Measurements from ENCODE around the gene AMELY. TPM values are rescaled to one million over a fixed set of nuclear protein-coding genes. Genes with fewer than 3 reads are reported as not detected.

The AMELY gene
- total RNA-seq, 1 experiment from 2014 or later: not detected

GRCh38 chrY:6928265-6928664 lies 16.7 kb upstream of the AMELY start:
- H3K79me2 ChIP-seq (ENCODE audit: low read depth): no peaks in the 10 kb centered on the region
- no peak overlapping the region for H3K4me2 ChIP-seq
- no peak overlapping the region for H3K27ac ChIP-seq
- DNase-seq: no peak
- intact Hi-C loops (cut with micrococcal nuclease; ENCODE audit: unreplicated experiment): no loop called here
- no peak overlapping the region for H2AFZ ChIP-seq
- H3K9me3 ChIP-seq (ENCODE audit: insufficient read depth, low read depth): no peaks in the 10 kb centered on the region
- no peaks in the 10 kb centered on the region for H4K20me1 ChIP-seq (ENCODE audit: insufficient read depth)
- TF ChIP-seq EZH2 (IDR thresholded peaks at IDR 0.05; ENCODE audit: low read depth) (no peak), CTCF (conservative IDR thresholded peaks at IDR 0.05) (no peak)
- CTCF ChIA-PET: no interaction called here
- no peaks in the 10 kb centered on the region for H3F3A ChIP-seq (ENCODE audit: insufficient read depth, low read depth)
- POLR2A ChIA-PET (ENCODE audit: unreplicated experiment): no interaction called here
- H3K36me3 ChIP-seq (ENCODE audit: low read depth): no peaks in the 10 kb centered on the region
- no peaks in the 10 kb centered on the region for H3K9me2 ChIP-seq (ENCODE audit: insufficient read depth)
- H3K4me3 ChIP-seq: no peak overlapping the region
- no peaks in the 10 kb centered on the region for H3K27me3 ChIP-seq (ENCODE audit: insufficient read depth, low read depth)
- BruUV-seq (replicated peaks): no TSS peak
- no peaks in the 10 kb centered on the region for H3K4me1 ChIP-seq (replicated peaks; ENCODE audit: insufficient read depth)

GRCh38 chrY:6921061-6921460 lies 9.5 kb upstream of the AMELY start:
- no peaks in the 10 kb centered on the region for H3K79me2 ChIP-seq (ENCODE audit: low read depth)
- no peaks in the 10 kb centered on the region for H3K9me2 ChIP-seq (ENCODE audit: insufficient read depth)
- no peaks in the 10 kb centered on the region for H3K9me3 ChIP-seq (ENCODE audit: insufficient read depth, low read depth)
- ChIA-PET POLR2A (ENCODE audit: unreplicated experiment) (no interaction called here), CTCF (no interaction called here)
- H2AFZ ChIP-seq: no peak overlapping the region
- H4K20me1 ChIP-seq (ENCODE audit: insufficient read depth): no peaks in the 10 kb centered on the region
- H3K4me3 ChIP-seq: no peak overlapping the region
- H3K27ac ChIP-seq: no peak overlapping the region
- H3K4me1 ChIP-seq (replicated peaks; ENCODE audit: insufficient read depth): no peaks in the 10 kb centered on the region
- no peaks in the 10 kb centered on the region for H3K27me3 ChIP-seq (ENCODE audit: insufficient read depth, low read depth)
- intact Hi-C loops (cut with micrococcal nuclease; ENCODE audit: unreplicated experiment): no loop called here
- H3K4me2 ChIP-seq: no peak overlapping the region
- BruUV-seq (replicated peaks): no TSS peak
- H3F3A ChIP-seq (ENCODE audit: insufficient read depth, low read depth): no peaks in the 10 kb centered on the region
- no peak for TF ChIP-seq EZH2 (IDR thresholded peaks at IDR 0.05; ENCODE audit: low read depth)
- no peak for TF ChIP-seq CTCF (conservative IDR thresholded peaks at IDR 0.05)
- no peaks in the 10 kb centered on the region for H3K36me3 ChIP-seq (ENCODE audit: low read depth)
- DNase-seq: no peak

- BruUV-seq (replicated peaks): no TSS peak
Observed at GRCh38 chrY:6913362-6913761, 1.8 kb upstream of the AMELY start.

More at GRCh38 chrY:6913362-6913761, 1.8 kb upstream of the AMELY start:
- no peak for DNase-seq
- H3K4me3 ChIP-seq: no peak overlapping the region
- no peak overlapping the region for H2AFZ ChIP-seq
- H3K27me3 ChIP-seq (ENCODE audit: insufficient read depth, low read depth): no peaks in the 10 kb centered on the region
- H3K36me3 ChIP-seq (ENCODE audit: low read depth): no peaks in the 10 kb centered on the region
- no peak overlapping the region for H3K4me2 ChIP-seq
- intact Hi-C loops (cut with micrococcal nuclease; ENCODE audit: unreplicated experiment): no loop called here
- no peaks in the 10 kb centered on the region for H4K20me1 ChIP-seq (ENCODE audit: insufficient read depth)
- H3K27ac ChIP-seq: no peak overlapping the region
- H3K9me2 ChIP-seq (ENCODE audit: insufficient read depth): no peaks in the 10 kb centered on the region
- H3K79me2 ChIP-seq (ENCODE audit: low read depth): no peaks in the 10 kb centered on the region
- ChIA-PET CTCF (no interaction called here), POLR2A (ENCODE audit: unreplicated experiment) (no interaction called here)
- H3F3A ChIP-seq (ENCODE audit: insufficient read depth, low read depth): no peaks in the 10 kb centered on the region
- TF ChIP-seq EZH2 (IDR thresholded peaks at IDR 0.05; ENCODE audit: low read depth) (no peak), CTCF (conservative IDR thresholded peaks at IDR 0.05) (no peak)
- no peaks in the 10 kb centered on the region for H3K9me3 ChIP-seq (ENCODE audit: insufficient read depth, low read depth)
- H3K4me1 ChIP-seq (replicated peaks; ENCODE audit: insufficient read depth): no peaks in the 10 kb centered on the region
